DMS153 (cell line): ENCODE data around the gene AGAP2.

Source experiments
- DNase-seq: peaks from one replicate; lab custom pipeline; 2025; lab: John Stamatoyannopoulos, UW

Gene AGAP2

GRCh38 chr12:57753756-57754337 lies 15.3 kb upstream of the AGAP2 start:
- no peak for DNase-seq

DNA sequence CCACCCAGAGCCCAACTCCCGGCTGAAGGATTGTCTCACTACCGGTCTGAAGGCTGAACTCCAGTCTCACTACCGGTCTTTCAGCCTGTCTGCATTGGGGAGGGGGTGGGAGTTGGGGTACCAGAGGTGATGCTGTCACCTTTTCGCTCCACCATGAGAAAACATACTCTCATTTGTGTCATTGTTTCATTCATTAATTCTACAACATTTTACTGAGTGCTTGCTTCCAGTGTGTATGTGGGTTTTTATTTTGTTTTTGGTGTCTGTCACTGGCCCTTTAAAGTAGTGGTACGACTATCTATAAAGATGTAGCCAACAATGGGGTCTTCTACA lies 14.1 kb upstream of the AGAP2 start:
- DNase-seq = no peak

DNA sequence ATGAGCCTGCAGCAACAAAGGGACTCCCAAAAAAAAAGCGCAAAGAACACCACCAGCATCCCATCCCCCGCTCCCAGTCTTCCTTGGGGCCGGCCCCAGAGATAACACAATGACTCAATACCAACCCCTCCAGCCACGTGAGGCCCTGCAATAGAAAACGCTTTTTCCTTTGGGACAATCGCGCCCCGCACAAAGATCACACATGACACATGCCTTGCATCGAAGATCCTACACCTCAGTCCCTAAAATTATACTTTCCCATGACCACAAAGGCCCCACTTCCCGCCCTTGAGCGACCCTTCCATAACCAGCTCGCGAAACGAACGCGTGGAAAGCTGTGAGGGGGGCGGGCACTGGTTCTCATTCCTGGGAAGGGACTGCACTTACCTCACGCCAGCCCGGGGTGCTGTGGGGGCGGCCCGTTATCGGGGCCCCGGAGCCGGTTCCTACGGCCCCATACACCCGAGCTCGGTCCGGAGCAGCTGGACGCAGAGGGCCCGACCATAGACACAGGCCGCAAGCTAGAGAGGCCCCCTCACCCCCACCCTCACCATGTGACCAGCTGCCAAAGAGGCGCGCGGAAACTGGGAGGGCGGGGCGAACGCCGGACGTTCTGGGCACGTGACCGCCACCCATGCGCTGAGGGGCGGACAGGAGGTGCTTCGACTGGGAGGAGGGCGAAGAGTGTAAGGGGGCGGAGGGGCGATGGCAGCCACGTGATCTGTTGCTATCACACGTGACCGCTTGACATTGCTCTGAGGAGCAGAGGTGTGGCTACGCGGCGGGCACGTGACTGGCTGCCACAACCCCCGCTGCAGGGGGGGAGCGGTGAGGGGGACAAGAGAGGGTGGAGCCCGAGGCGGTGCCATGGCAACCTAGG lies 13.5 kb upstream of the AGAP2 start, which contains the start of gene CDK4:
Gene CDK4, minus strand, starts transcription at position 523 of the 880 bp plus-strand sequence. CDS start 593 bp downstream, outside the sequence.
- DNase-seq = peak; percentile 100

DNA sequence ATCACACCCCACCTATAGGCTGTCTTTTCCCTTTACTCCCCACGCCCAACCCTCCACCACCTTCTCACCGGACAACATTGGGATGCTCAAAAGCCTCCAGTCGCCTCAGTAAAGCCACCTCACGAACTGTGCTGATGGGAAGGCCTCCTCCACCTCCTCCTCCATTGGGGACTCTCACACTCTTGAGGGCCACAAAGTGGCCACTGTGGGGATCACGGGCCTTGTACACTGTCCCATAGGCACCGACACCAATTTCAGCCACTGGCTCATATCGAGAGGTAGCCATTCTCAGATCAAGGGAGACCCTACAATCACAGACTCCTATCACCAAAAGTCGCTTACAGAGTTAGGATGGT lies 12.9 kb upstream of the AGAP2 start:
- DNase-seq = no peak

DNA sequence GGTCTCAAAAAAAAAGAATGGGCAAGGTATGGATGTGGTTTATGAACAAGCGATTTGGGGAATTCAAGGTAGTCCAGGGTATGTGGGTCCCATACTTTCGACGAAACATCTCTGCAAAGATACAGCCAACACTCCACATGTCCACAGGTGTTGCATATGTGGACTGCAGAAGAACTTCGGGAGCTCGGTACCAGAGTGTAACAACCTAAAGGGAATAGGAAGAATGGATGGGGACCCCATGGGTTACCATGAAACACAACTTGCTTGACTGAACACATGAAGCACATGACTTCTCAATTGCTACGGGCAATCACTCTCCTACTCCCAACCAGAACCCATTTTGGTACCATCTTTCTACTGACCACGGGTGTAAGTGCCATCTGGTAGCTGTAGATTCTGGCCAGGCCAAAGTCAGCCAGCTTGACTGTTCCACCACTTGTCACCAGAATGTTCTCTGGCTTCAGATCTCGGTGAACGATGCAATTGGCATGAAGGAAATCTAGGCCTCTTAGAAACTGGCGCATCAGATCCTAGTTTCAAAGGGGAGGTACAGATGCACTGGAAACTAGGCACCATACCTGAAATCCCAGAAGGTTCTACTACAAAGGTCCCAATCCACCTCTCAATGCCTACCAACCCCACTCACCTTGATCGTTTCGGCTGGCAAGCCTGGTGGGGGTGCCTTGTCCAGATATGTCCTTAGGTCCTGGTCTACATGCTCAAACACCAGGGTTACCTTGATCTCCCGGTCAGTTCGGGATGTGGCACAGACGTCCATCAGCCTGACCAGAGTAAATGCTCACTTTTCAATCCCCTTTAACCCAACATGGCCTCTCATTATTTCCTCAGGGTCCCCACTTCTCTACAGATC lies 12.3 kb upstream of the AGAP2 start:
- DNase-seq = no peak

- DNase-seq = no peak
These were observed 10.5 kb upstream of the AGAP2 start for GRCh38 chr12:57749061-57749460.

DNA sequence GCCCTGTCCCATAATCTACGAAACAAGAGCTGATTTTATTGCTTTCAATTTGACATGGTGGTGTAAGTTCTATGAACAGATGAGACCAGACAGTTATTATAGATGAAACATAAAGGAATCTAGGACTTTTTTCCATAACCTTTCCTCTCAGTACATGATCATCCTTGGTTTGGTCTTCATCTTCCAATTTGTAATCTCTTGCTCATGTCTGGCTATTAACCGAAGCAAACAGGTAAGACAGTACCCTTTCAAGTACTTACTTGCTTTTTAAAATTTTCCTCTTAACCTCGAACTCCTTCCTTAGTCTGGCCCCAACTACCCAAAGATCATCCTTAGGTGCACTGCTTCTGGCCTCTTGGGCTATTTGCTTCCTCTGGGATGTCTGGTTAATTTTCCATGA lies 7.5 kb upstream of the AGAP2 start:
- no peak for DNase-seq

- DNase-seq = no peak
These were observed 6.9 kb upstream of the AGAP2 start for GRCh38 chr12:57745485-57745881.

DNA sequence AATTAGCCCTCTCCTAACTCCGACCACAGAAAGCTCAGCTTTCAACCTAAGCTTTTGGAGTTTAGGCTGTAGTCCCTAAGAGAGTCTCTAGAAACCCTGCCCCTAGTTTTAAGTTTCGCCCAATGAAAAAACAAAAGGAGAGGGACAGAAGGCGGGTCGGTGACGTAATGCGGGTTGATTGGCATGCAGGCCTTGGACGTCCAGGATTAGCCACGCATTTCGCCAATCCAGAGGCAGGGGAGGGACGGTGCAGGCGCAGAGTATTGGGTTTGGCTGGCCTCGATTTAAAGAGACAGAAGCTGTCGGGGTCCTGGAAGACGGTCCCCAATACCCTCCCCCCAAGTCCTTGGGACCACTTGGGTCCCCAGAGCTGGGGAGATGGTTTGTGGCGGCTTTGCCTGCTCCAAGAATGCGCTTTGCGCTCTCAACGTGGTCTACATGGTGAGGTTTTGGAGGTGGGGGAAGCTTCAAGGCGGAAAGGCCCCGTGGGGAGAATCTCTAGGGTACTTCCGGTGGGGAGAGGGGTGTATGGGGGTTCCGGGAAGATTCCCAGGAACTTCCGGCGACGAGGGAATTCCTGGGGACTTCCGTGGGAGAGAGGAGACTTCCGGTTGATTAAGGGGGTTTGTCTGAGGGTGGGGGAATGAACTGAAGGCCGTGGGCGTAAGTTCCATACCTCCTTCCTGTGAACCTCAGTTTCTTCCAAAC lies 6.4 kb upstream of the AGAP2 start, which contains the start of gene TSPAN31:
Gene TSPAN31, plus strand, starts transcription at position 263 of the 708 bp plus-strand sequence. Its CDS starts 116 bp downstream, at position 379.
- peak; percentile 97 for DNase-seq

DNA sequence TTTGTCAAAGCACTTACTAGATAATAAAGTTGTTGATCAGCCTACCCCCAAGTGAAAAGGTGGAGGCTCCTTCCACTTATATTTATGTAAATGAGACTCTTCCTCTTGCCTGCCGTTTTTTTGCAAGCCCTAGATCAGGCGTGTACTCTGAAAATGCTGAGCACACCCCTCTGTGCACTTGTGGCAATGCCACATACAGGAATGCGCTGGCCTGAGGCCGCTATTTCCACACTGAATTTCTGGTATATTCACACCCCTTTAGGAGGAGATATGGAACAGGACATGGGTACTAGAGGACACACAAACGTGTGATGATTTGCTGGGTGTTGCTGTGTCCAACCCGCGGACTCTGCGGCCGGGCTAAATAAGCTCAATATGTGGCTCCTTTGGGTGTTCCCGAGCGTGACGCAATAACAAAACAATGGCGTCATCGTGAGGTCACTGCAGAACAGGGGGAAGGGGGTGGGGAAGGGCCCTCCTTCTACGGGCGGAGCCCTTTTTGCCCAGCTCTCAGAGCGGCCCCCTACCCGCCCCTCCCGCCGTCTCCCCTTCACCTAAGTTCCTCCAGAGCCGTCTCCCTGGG lies 5.7 kb upstream of the AGAP2 start:
- DNase-seq = no peak

DNA sequence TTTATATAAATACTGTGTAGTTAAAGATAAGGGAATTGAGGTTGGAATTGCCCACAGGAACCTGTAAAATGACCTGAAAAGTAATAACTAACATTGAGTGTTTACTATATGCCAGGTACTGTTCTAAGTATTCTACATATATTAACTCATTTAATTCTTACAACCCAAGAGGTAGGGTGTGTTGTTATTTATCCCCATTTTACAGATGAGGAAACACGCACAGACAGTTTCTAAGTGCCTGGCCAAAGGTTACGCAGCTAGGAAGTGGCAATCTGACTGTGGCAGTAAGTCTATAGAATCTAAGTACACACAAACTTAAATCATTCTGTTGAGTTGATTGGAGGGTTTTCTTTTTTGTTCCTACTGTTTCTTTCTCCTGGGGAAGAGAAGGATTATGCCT lies 5.2 kb upstream of the AGAP2 start:
- DNase-seq = no peak

DNA sequence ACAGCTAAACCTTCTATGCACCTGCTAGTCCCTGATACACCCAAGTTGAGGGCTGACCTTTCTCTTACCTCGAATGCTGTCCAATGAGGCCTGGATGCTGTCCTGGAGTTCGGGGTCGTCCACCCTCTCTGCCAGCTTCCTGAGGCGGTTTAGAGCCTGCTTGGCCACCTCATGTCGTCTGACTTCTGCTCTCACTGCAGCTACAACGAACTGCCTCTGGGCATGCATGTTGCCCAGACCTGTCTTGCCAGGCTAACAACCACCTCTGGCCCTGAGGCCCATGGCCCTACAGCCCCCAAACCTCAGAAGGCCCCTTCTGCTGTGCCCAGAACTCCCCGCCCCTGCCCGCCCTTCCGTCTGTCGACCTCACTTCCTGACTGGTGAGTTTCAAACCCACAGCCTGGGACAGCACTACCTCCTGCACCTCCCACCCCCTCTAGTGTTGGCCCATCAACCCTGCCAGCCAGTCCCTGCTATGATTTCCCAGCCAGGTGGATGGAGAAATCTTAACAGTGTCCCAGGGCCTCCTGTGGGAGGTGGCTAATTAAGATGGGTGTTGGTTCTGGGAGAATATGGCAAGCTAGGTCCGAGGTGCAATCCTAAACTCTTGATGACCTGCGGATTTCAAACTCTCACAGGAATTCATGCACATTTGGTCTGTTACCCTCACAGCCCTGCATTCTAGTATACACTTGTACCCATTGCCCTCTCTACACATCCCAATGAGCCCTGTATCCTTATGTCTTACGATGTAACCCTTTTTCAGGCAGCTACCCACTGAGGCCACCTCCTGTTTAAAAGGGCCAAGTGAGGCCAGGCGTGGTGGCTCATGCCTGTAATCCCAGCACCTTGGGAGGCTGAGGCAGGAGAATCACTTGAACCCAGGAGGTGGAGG lies 3.5 kb upstream of the AGAP2 start:
- no peak for DNase-seq

DNA sequence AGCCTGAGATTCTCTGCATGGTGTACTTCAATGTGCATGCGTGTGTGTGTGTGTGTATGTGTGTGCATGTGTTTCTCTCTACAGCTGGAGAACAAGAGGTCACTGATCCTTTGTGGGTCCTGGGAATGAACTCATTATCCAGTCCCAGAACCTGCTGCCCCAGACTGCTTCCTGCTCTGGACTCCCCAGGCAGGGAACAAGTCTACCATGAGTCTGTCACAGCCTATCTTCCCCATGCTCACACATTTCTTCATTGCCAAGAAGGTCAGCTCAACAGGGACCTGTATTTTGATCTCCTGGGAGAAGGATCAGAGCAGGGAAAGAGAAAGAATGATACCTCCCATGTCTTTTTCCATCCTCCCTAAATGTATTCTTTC lies 2.9 kb upstream of the AGAP2 start:
- DNase-seq = no peak

GRCh38 chr12:57740656-57741412 lies 2.3 kb upstream of the AGAP2 start:
- DNase-seq = peak; percentile 22

DNA sequence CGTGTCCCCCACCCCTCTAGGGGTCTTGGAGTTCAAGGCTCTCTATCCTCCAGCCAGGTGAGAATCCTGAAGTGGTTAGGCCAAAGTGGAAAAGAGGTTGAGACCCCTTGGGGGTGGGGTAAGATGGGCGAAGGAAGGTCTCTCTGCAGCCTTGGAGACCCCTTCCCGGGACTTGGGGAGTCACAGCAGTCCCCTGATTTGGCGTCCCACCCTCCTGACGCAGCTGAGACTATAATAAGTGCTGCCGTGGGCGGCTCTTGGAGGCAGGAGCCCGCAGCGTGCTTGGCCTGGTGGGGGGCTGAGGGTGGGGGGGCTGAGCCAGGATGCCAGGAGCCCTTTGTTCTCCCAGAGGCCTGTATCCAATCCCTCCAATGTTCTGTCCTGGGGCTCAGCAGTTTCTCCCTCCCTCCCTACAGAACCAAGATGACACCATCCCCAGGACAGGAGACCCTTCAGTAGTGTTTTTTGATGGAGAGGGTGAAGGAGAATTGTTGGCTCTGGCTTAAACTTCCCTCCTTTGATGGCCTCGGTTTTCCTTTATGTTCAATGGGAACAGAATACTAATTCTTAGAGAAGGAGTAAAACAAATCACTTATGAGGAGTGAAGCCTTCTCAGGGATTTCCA lies 1.5 kb upstream of the AGAP2 start:
- DNase-seq = no peak

DNA sequence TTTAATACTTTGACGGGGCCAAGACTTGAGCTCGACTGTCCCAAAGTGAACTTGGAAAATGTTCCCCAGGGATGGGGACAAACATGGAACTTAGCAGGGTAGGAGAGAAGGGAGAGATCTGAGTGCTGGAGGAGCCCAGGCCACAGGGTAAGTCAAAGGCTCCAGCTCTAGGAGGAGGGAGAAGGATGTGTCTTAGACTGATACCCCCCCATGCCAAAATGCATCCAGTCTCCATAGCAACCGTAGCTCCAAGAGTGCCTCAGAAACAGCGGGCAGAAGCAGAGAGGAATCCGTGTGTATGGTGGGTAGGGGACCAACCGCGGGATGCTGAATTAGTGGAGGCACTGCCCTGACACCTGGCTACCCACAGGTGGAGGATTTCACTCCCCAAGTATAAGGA lies 845 bp upstream of the AGAP2 start:
- DNase-seq = no peak

- no peak for DNase-seq
These were observed 778 bp downstream of the AGAP2 start for GRCh38 chr12:57737467-57738460.
